HCT116 (cell line): Measurements from ENCODE around the gene SOS1. TPM values are rescaled to one million over a fixed set of nuclear protein-coding genes. Genes with fewer than 3 reads are reported as not detected.

Source experiments
- ATAC-seq: fragments of 200-7000 bp; cut with Tn5 transposase; 2 replicates; pipeline ENCODE4 v1.9.1; 2020; ENCODE audit warnings: mild to moderate bottlenecking, moderate library complexity
- BruUV-seq: library from RNA; stranded (reverse); fragments of 400-500 nt; replicated peaks from 2 replicates; lab custom pipeline; 2021; lab: Mats Ljungman, UMichigan
- CTCF ChIA-PET: fragments of 300-600 bp; sonication (Branson Sonifier 250); formaldehyde crosslinking; loops from one replicate; lab custom pipeline; 2021; ENCODE audit warnings: antibody characterized with exemption; lab: Charles Lee
- POLR2A ChIA-PET: fragments of 300-600, 350-600 bp; sonication (Branson Sonifier 250); formaldehyde crosslinking; loops from one replicate; lab custom pipeline; 2021; ENCODE audit warnings: antibody characterized with exemption; lab: Charles Lee
- RAD21 ChIA-PET, 2 experiments: fragments of 300-600 bp; sonication (Branson Sonifier 250); formaldehyde crosslinking; loops; one replicate each; lab custom pipeline; 2023; ENCODE audit warnings: low total read pairs in 2 of 2; ENCODE audit not compliant: uncharacterized antibody in 2 of 2, unreplicated experiment in 2 of 2, low non-redundant PET in 1 of 2; lab: Charles Lee
- DNase-seq: peaks from one replicate; pipeline ENCODE4 v3.0.0-alpha.2; 2010; ENCODE audit warnings: low read depth, low spot score
- H2AFZ ChIP-seq: fragments of 200-600 bp; shearing (Covaris generic), sonication (generic); 2 replicates; pipeline ENCODE4 v1.6.1; 2017; ENCODE audit warnings: low read depth, mixed run types, mixed read lengths, antibody characterized with exemption, low read length; ENCODE audit not compliant: poor library complexity, severe bottlenecking
- H3K27ac ChIP-seq: 2 replicates; pipeline ENCODE4 v1.5.1; 2012; ENCODE audit warnings: low read depth, low read length
- H3K27me3 ChIP-seq: fragments of 200-600 bp; sonication (generic); 2 replicates; pipeline ENCODE4 v1.6.1; 2016; ENCODE audit warnings: mixed run types, low read length, mixed read lengths; ENCODE audit not compliant: insufficient read depth
- H3K36me3 ChIP-seq, 2 experiments: fragments of 200-500 bp in 1 of 2; fragments of 200-600 bp in 1 of 2; sonication (Bioruptor generic) in 1 of 2; sonication (generic) in 1 of 2; 2 replicates each; pipeline versions ENCODE4 v1.5.1 to v1.6.1; 2014 to 2016; ENCODE audit warnings: low read length in 2 of 2, inconsistent platforms in 1 of 2, mixed read lengths in 1 of 2, mixed run types in 1 of 2; ENCODE audit not compliant: insufficient read depth in 2 of 2, control insufficient read depth in 1 of 2
- H3K4me1 ChIP-seq, 2 experiments: fragments of 200-600 bp in 1 of 2; sonication (generic) in 1 of 2; 2 replicates each; pipeline versions ENCODE4 v1.5.1 to v1.6.1; 2012 to 2017; ENCODE audit warnings: low read length in 2 of 2, inconsistent platforms in 1 of 2, mild to moderate bottlenecking in 1 of 2, mixed read lengths in 1 of 2, mixed run types in 1 of 2, moderate library complexity in 1 of 2; ENCODE audit not compliant: insufficient read depth in 2 of 2, control insufficient read depth in 1 of 2
- H3K4me2 ChIP-seq: fragments of 200-600 bp; sonication (generic); 2 replicates; pipeline ENCODE4 v1.6.1; 2017; ENCODE audit warnings: mixed run types, low read length, mixed read lengths
- H3K4me3 ChIP-seq, 2 experiments: fragments of 200-600 bp in 1 of 2; sonication (generic) in 1 of 2; replicated peaks in 1 of 2; 2 replicates each; pipeline ENCODE4 v1.5.1; 2011 to 2016; ENCODE audit warnings: low read length in 2 of 2, control low read depth in 1 of 2, low read depth in 1 of 2, mild to moderate bottlenecking in 1 of 2, mixed read lengths in 1 of 2, mixed run types in 1 of 2
- H3K79me2 ChIP-seq: fragments of 200-600 bp; sonication (generic); 2 replicates; pipeline ENCODE4 v1.6.1; 2017; ENCODE audit warnings: mild to moderate bottlenecking, mixed run types, low read length, moderate library complexity, mixed read lengths; ENCODE audit not compliant: insufficient read depth
- H3K9ac ChIP-seq: fragments of 200-600 bp; sonication (generic); 2 replicates; pipeline ENCODE4 v1.6.1; 2016; ENCODE audit warnings: low read length, mixed read lengths
- H3K9me2 ChIP-seq: fragments of 200-600 bp; sonication (generic), shearing (Covaris generic); 2 replicates; pipeline ENCODE4 v1.6.1; 2017; ENCODE audit warnings: mixed run types, mild to moderate bottlenecking, moderate library complexity; ENCODE audit not compliant: insufficient read depth
- H3K9me3 ChIP-seq, 2 experiments: fragments of 200-500 bp in 1 of 2; fragments of 200-600 bp in 1 of 2; sonication (Bioruptor generic) in 1 of 2; sonication (generic) in 1 of 2; 2 replicates each; pipeline ENCODE4 v1.6.1; 2014 to 2017; ENCODE audit warnings: low read length in 2 of 2, mixed read lengths in 2 of 2, inconsistent platforms in 1 of 2, low read depth in 1 of 2, mild to moderate bottlenecking in 1 of 2, mixed run types in 1 of 2, moderate library complexity in 1 of 2; ENCODE audit not compliant: control insufficient read depth in 1 of 2, insufficient read depth in 1 of 2
- H4K20me1 ChIP-seq: fragments of 200-600 bp; sonication (generic), shearing (Covaris generic); 2 replicates; pipeline ENCODE4 v1.6.1; 2017; ENCODE audit warnings: mixed run types, mild to moderate bottlenecking, moderate library complexity; ENCODE audit not compliant: insufficient read depth
- ATF3 ChIP-seq: IDR thresholded peaks from 2 replicates; pipeline ENCODE4 v1.6.1; 2012
- EGR1 ChIP-seq: IDR thresholded peaks from 2 replicates; pipeline ENCODE4 v1.6.1; 2012; ENCODE audit warnings: low read depth
- ELF1 ChIP-seq: IDR thresholded peaks from 2 replicates; pipeline ENCODE4 v1.6.1; 2012; ENCODE audit warnings: low read depth, borderline replicate concordance
- EZH2 ChIP-seq: fragments of 200-600 bp; sonication (generic); IDR thresholded peaks from 2 replicates; pipeline ENCODE4 v1.6.1; 2017; ENCODE audit warnings: antibody characterized with exemption, mixed run types
- FOSL1 ChIP-seq: IDR thresholded peaks from 2 replicates; pipeline ENCODE4 v1.6.1; 2012; ENCODE audit warnings: low read depth
- JUND ChIP-seq: IDR thresholded peaks from 2 replicates; pipeline ENCODE4 v1.6.1; 2012
- POLR2AphosphoS5 ChIP-seq: IDR thresholded peaks from 2 replicates; pipeline ENCODE4 v1.6.1; 2011; ENCODE audit warnings: mild to moderate bottlenecking, low read depth, low read length, moderate library complexity
- RAD21 ChIP-seq: IDR thresholded peaks from 2 replicates; pipeline ENCODE4 v1.6.1; 2012; ENCODE audit warnings: low read depth, mild to moderate bottlenecking
- REST ChIP-seq: IDR thresholded peaks from 2 replicates; pipeline ENCODE4 v1.6.1; 2012; ENCODE audit warnings: low read depth
- SIN3A ChIP-seq: IDR thresholded peaks from 2 replicates; pipeline ENCODE4 v1.6.1; 2012; ENCODE audit warnings: low read depth
- SP1 ChIP-seq: IDR thresholded peaks from 2 replicates; pipeline ENCODE4 v1.6.1; 2012; ENCODE audit warnings: low read depth
- SRF ChIP-seq: IDR thresholded peaks from 2 replicates; pipeline ENCODE4 v1.6.1; 2012; ENCODE audit warnings: low read depth
- ZBTB33 ChIP-seq: IDR thresholded peaks from 2 replicates; pipeline ENCODE4 v1.6.1; 2011; ENCODE audit warnings: mild to moderate bottlenecking, low read length, moderate library complexity; ENCODE audit not compliant: insufficient replicate concordance; ENCODE audit errors: extremely low read depth
- ZFX ChIP-seq: fragments of 450-650 bp; IDR thresholded peaks from 2 replicates; pipeline ENCODE4 v1.6.1; 2017
- intact Hi-C: fragments of 100-400 bp; cut with micrococcal nuclease; formaldehyde crosslinking; loops from 2 replicates; pipeline ENCODE4 v1.10.0; 2022
- total RNA-seq: library from RNA; stranded (reverse); gene quantifications from one replicate; pipeline ENCODE4 v1.2.1, GENCODE V29; 2021; ENCODE audit not compliant: unreplicated experiment

SOS1 gene
- total RNA-seq, 1 experiment from 2014 or later, result 19.4 TPM

GRCh38 chr2:39158351-39158750 lies 37.5 kb upstream of the SOS1 start:
- Histone ChIP-seq H3K36me3 (no peaks in the 10 kb centered on the region), H3K4me2 (no peak overlapping the region), H3K27me3 (no peaks in the 10 kb centered on the region), H3K9me2 (no peaks in the 10 kb centered on the region), H2AFZ (no peak overlapping the region), H3K79me2 (no peaks in the 10 kb centered on the region), H4K20me1 (no peaks in the 10 kb centered on the region), H3K9ac (no peak overlapping the region), H3K4me1 (no peaks in the 10 kb centered on the region), H3K27ac (no peak overlapping the region), H3K9me3 (no peaks in the 10 kb centered on the region), H3K4me3 (no peak overlapping the region)
- ChIA-PET POLR2A (no interaction called here), RAD21 (no interaction called here), CTCF (no interaction called here)
- no TSS peak for BruUV-seq
- intact Hi-C loops, result no loop called here
- DNase-seq (no peak), ATAC-seq (no peak)
- TF ChIP-seq ELF1 (no peak), SIN3A (no peak), ZBTB33 (no peak), FOSL1 (no peak), ZFX (no peak), ATF3 (no peak), POLR2AphosphoS5 (no peak), SP1 (no peak), JUND (no peak), RAD21 (no peak), SRF (no peak), EGR1 (no peak), REST (no peak), EZH2 (no peak)
